Hematopoietic multipotent progenitor cell treated with erythropoietin and hydrocortisone succinate and interleukin-3 and kit ligand, for 4 days (in vitro differentiated cells): ENCODE measurements around the gene VANGL1.
"Not testable (repeated sequence)": the region's sequence is repeated elsewhere in the genome, so short reads cannot be mapped to it uniquely, and the experiment has no call there.

Source experiments
- DNase-seq: peaks from one replicate; pipeline ENCODE4 v3.0.0-alpha.2; 2015

VANGL1 gene

GRCh38 chr1:115641762-115642167, at the start of gene VANGL1:
VANGL1 (plus strand) TSS chr1:115641970; CDS start chr1:115651414, 9,444 bp downstream.
- DNase-seq: peak; percentile 90

GRCh38 chr1:115592264-115592663, 49.5 kb upstream of the VANGL1 start:
- no peak for DNase-seq

DNA sequence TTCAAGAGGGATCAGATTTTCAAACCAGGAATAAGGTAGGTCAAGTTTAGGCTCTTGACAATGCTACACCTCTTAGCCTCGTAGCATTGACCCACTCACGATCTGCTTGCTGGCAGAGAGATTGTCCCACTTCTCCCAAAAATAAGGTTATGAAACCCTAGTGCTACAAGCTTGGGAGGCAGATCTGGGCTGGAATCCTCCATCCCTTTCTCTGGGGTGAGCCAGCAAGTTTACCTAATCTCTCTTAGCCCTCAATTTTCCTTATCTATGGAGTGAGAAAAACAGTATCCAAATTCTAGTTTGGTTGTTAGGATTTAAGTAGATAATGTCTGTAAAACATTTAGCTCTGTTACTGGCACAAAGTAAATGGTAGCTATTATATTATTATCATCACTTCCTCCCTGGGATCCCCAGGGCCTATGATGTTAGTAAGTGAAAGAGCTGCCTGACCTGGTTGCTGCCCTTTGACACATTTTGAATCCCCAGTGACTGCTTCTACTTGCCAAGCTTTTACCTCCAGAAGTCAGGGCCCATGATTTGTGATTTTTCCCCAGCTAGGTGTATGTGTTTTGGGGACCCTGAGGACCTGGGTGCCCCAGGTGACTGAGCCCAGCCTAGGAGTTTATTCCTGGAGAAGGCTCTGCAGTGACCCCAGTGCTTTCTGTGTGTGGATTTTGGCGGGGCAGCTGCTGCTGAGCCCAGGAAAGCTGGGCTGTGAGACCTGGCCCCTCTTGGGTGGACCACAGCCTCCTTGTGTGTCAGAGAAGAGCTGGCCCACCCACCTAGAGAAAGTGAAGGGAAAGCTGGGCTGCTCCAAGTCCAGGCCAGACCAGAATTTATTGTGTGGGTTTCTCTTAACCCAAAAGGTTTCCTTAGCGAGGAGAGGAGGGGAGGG, 48.2 kb upstream of the VANGL1 start:
- DNase-seq: no peak

DNA sequence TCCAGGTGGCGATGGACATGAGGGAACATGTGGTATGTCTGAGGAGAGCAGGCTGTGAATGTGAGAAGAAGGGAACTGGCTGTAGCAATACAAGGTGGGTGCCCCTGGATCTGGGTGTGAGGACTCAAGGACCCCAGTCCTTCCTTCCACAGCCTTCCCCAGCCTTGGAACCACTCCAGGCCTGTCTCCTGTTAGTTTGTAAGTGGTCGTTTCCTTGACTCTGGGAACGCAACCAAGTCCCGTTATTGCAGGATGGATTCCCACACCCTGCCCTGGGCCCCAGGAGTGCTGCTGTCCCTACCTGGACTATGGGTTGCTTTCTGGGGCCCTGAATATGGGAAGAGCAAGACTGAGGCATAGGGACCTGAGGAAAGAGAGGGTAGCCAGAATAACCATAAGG, 47.2 kb upstream of the VANGL1 start:
- DNase-seq: no peak

DNA sequence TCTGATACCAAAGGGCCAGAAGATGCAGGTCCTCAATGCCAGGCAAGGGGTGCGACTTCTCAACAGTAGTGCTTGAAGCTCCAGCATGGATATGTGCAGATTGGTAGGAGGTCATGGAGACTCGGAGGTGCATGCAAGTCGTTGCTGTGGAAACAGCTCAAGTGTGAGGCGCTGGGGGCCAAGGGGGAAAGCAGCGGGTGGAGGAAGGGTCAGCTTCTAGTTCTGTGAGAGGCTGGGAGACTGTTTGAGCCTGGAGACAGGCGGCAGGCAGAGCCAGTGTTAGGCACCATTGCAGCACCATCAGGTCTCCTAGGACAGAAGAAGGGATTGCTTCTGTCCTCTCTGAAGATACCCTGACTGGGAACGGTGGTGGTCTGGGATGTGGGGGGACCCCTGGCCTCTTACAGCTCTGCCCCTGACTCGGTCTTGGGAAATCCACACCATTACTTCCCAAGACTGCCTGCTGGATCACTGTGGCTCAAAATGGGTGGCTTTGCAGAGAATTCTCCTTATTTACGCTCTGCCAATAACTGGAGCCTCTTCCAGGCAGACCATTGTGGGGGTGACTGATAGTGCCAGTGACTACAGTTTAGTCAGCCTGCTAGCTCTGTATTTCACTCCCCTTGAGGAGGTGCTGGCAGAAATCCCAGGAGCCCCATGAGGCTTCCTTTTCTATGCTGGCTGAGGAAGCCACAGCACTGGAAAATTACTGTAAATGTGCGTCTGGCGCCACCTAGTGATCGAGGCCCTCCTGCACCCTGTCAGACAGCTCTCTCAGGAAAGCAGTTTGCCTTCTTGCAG, 46.3 kb upstream of the VANGL1 start:
- peak; percentile 85 for DNase-seq

DNA sequence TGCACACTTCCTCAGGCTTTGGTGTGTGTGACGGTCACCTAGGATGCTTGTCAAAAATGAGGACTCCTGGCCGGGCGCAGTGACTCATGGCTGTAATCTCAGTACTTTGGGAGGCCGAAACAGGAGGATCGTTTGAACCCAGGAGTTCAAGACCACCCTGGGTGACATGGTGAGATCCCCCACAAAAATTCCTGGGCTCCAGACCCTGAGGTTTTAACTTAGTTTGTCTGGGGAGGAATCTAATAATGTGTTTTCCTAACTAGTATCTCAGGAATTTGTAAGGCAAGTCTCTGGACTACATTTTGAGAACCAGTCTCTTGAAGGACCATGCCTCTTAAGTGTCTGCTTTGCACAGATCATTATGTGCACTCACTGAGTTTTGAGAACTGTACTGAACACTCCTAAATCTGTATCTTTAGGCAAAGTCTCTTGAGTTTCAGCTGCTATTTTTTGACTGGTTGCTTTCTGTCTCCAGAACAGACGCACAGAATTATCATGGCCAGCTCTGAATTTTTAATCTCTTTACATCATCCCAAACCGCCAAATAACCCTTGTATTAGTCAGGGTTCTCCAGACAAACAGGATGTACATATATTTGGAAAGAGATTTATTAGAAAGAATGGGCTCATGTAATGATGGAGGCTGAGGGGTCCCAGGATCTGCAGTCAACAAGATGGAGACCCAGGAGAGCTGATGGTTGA, 45.5 kb upstream of the VANGL1 start:
- DNase-seq: no peak

DNA sequence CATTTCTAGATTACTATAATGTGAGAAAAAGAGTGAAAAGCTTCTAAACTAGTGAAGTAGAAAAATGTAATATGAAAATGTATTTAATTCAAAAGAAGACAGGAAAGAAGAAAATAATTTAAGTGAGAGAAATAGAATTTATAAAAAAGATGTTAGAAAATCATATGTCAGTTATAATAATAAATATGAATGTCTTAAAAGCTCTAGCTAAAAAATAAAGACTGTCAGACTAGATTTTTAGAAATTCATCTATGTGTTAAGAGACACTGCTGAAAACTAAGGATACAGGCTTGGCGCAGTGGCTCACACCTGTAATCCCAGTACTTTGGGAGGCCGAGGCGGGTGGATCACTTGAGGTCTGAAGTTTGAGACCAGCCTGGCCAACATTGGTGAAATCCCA, 37.3 kb upstream of the VANGL1 start:
- no peak for DNase-seq

- DNase-seq: no peak
Measured at GRCh38 chr1:115606305-115606704, 35.5 kb upstream of the VANGL1 start.

GRCh38 chr1:115609021-115609420, 32.7 kb upstream of the VANGL1 start:
- no peak for DNase-seq

- no peak for DNase-seq
Measured at GRCh38 chr1:115613767-115614166, 28.0 kb upstream of the VANGL1 start.

DNA sequence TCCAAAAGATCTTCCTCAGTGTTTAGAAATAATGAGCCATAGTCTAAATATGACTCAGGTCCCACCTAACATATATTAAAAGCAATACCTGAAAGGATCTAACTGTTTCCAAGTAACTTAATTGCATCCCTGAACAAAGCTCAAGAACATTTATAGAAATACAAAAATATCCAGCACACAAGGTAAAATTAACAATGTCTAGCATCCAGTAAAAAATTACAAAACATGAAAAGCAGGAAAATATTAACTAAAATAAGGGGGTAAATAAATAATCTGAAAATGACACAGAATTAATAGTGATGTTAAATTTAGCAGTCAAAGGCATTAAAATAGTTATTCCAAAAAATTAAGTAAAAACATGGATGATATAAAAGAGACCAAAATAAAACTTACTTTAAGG, 21.3 kb upstream of the VANGL1 start:
- no peak for DNase-seq

DNA sequence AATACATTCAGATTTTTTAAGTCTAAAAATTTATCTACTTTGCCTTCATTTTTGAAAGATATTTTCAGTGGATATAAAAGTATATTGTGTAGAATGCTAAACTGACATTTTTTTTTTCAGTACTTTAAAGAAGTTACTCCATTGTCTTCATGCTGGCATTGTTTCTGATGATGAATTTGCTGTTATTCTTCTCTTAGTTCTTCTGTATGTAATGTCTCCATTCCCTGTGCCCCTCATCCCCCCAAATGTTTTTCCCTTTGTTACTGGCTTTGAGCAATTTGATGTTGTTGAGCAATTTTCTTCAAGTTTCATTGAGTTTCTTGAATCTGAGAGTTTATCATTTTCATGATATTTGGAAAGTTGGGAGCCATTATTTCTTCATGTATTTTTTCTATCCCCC, 20.8 kb upstream of the VANGL1 start:
- DNase-seq: no peak

DNA sequence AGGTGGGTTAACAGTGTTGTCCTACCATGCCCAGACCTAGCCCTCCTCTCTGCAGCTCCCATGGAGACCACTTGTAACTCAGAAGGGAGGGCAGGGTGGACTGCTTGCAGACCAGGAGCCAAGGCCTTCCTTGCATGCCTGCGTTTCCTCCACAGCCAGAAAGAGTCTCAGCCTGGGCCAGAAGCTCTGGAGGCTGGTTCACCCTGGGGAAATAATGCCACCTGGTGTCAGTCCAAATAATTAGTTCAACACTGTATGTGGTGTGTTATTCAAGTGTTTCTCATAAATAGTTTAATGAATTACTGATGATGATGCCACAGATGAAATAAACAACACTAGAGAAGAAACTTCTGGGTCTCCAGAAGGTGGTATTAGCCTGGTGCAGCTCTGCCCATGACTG, 16.9 kb upstream of the VANGL1 start:
- no peak for DNase-seq

DNA sequence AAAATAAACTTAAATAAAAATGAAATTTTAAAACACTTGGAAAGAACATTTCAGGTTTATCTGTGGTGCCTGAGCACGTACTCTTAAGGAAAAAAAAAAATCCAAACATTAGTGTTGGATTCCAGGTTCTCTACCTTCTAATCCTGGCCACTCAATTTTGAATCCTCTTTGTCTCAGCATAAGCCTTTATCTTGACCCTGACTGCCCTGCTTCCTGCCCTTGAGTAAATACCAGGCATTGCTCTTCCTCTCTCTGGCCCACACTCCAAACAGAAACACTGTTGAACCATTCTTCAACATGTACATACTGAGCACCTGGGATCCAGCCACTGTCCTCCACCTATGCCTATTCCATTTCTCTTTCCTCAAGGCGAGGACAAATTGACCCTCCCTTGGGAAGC, 11.4 kb upstream of the VANGL1 start:
- DNase-seq: no peak

DNA sequence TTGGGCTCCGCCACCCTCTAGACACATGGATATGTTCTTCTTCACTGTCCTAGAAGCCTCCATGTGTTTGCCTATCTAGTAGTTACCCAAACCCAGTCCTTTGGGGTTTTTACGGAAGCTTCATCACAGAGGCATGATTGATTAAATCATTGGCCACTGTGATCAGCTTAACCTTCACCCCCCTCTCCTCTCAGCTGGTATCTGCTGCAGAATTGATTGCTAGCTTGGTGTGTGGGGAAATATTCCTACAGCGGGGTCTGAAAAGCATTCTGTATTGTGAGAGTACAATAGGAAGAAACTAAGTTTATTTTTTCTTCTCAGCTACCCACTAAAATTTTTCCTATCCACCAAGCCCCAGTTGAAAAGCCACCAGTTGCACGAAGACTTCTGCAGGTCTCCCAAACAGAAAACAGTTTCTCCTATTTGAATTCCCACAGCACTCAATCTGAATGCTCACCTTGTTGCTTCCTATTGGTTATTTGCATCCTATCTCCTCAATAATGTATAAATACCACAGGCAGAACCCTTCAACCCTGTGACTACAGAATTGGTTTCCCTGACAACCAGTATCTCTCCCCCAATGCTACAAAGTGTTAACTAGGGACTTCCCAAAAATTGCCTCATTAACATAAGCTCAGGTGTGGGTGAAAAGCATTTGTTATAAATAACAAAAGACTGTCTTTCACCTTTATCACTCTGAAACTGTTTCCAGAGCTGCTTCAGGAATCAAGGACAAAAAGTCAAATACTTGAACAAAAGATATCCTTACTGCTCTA, 9.3 kb upstream of the VANGL1 start:
- DNase-seq: no peak

- not testable (repeated sequence) for DNase-seq
Measured at GRCh38 chr1:115633606-115634005, 8.2 kb upstream of the VANGL1 start.

- DNase-seq: not testable (repeated sequence)
Measured at GRCh38 chr1:115637247-115637646, 4.5 kb upstream of the VANGL1 start.

DNA sequence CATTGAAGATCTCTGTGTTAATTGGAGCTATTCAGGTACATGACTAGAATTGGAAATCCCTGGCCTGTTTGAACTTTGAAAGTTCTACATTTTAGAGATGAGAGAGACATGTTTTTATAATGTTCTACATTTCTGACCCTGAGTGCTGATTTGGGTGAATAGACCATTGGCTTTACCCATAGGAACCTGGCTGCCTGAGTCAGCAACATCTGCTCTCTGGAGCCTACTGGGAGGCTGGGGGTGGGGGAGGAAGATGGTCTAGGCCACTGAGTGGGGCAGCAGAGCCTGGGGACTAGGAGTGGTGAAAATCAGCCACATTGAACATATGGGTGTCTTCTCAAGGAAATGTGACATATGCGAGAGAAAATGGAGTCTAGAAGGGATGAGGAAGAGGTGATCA, 1.4 kb upstream of the VANGL1 start:
- DNase-seq: no peak

DNA sequence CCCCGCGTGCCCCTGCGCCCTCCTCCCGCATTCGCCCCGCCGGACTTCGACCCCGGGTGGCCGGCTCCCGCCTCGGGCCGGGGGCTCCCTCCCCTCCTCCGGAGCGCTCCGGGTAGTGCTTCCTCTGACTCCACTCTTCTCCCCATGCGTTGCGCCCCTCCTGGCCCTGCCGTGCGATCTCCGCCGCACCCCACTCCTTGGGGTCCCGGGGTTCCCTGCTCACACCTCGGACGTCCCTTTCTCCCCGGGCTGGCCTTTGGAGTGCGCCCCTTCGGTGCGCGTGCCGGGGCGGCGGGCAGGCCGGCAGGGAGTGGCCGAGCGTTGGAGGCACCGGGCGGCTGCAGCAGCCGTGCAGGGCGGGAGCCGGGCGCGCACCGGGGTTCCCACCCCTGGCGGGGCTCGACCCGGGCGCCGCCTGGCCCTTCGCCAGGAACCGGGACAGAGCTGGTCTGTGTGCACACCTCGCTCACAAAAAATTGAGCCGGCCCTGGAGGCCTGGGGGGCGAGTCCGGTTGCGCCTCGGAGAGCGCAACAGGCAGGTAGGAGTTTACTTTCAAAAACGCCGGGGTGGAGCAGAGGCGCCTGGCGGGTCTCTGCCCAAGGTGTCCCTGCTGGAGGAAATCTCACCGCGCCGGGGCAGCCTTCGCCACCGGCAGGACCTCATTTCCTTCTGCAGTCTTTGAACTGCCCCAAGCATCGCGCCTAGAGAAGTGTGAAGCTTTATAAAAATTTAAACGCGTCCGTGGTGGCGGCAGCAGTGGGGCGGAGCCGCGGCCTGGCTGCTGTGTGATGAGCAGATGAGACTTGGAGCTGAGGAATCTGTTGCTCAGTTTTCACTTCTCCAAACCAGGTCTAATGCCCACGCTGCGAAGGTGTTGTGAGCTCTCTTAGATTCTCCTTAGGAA, 650 bp downstream of the VANGL1 start:
- DNase-seq: peak; percentile 81

DNA sequence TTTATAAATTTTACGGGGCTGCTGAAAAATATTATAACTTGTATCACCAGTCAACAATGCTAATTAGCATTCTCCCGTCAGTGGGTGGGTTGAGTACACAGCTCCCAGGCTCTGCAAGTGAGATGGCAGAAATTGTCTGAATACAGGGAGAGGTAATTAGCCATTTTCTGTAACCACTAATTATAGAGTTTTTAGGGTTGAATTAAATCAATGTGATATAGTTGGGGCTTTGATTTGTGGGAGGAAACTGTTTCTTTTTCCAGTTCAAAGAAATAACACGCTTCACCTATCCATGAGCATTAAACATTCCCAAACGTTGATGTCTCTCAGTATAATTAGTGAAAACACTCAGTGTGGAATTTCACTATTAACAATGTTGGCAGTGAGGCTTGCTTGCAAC, 1.5 kb downstream of the VANGL1 start:
- DNase-seq: no peak

DNA sequence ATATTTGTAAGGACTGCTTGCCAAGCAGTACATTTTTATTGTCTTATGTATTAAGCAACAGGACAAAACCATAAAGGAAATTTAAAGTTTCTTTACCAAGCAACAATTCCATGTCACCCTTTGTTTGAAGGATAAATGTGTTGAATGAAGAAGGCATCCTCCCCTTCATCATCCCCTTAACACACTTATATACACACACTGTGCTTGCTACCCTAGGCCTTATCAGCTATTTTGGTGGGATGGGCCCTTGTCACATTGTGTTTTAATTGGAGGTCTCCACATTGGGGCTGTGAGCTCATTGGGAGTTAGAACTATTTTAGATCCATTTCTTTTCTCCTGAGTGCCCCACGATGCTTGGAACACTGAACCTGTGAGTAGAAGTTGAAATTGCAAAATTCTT, 1.9 kb downstream of the VANGL1 start:
- DNase-seq: peak; percentile 44

DNA sequence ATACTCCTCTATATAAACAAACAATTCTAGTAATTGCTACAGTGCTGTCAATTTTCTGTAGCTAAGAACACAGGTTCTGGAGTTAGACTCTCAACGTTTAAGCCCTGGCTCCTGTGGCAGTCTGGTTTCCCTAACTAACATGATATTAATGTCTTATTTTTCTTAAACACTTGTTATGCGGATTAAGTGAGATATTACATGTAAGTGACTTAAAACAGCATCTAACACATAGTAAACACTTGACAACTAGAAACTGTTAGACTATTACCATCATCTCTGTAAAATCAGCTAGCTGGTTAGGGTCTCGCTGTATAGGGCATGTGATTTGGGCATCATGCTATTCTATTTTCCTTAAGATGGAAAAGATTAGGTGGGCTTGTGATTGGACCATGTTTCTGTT, 2.3 kb downstream of the VANGL1 start:
- no peak for DNase-seq
